Neural cell (in vitro differentiated cells): Measurements from ENCODE around the gene NKD1. TPM values are rescaled to one million over a fixed set of nuclear protein-coding genes. Genes with fewer than 3 reads are reported as not detected.

Source experiments
- H2AFZ ChIP-seq: fragments of 200-600, 300-800 bp; sonication (generic), shearing (Covaris generic); 2 replicates; pipeline ENCODE4 v1.6.0; 2014; ENCODE audit warnings: low read depth, mild to moderate bottlenecking, antibody characterized with exemption, low read length, moderate library complexity
- H3F3A ChIP-seq: fragments of 200-600 bp; shearing (Covaris generic); 2 replicates; pipeline ENCODE4 v1.6.1; 2016; ENCODE audit warnings: mild to moderate bottlenecking, moderate library complexity, mixed read lengths, antibody characterized with exemption, low read length; ENCODE audit not compliant: insufficient read depth, poor library complexity, severe bottlenecking
- H3K27ac ChIP-seq: fragments of 200-600, 300-800 bp; sonication (generic), shearing (Covaris generic); 2 replicates; pipeline ENCODE4 v1.5.1; 2014; ENCODE audit warnings: mild to moderate bottlenecking, low read length, moderate library complexity
- H3K27me3 ChIP-seq: fragments of 300-800, 200-600 bp; sonication (generic), shearing (Covaris generic); 2 replicates; pipeline ENCODE4 v1.6.0; 2014; ENCODE audit warnings: mild to moderate bottlenecking, low read depth, low read length, moderate library complexity; ENCODE audit not compliant: insufficient read depth
- H3K36me3 ChIP-seq: fragments of 300-800, 200-600 bp; sonication (generic), shearing (Covaris generic); 2 replicates; pipeline ENCODE4 v1.5.1; 2014; ENCODE audit warnings: mild to moderate bottlenecking, antibody characterized with exemption, low read length, moderate library complexity; ENCODE audit not compliant: insufficient read depth
- H3K4me2 ChIP-seq: fragments of 300-800, 200-600 bp; sonication (generic), shearing (Covaris generic); 2 replicates; pipeline ENCODE4 v1.6.0; 2014; ENCODE audit warnings: mild to moderate bottlenecking, low read length
- H3K4me3 ChIP-seq: fragments of 300-800, 200-600 bp; sonication (generic), shearing (Covaris generic); 2 replicates; pipeline ENCODE4 v1.5.1; 2014; ENCODE audit warnings: mild to moderate bottlenecking, low read length, moderate library complexity
- H3K79me2 ChIP-seq: fragments of 200-600 bp; shearing (Covaris generic); replicated peaks from 2 replicates; pipeline ENCODE4 v1.6.0; 2014; ENCODE audit warnings: mild to moderate bottlenecking, low read length, moderate library complexity; ENCODE audit not compliant: insufficient read depth
- H3K9ac ChIP-seq: fragments of 300-800, 200-600 bp; sonication (generic), shearing (Covaris generic); 2 replicates; pipeline ENCODE4 v1.6.1; 2016; ENCODE audit warnings: mild to moderate bottlenecking, low read length, mixed read lengths
- H3K9me2 ChIP-seq: fragments of 200-600 bp; shearing (Covaris generic); 2 replicates; pipeline ENCODE4 v1.6.1; 2016; ENCODE audit warnings: mild to moderate bottlenecking, low read length, mixed read lengths; ENCODE audit not compliant: insufficient read depth
- H3K9me3 ChIP-seq: fragments of 200-600, 300-800 bp; sonication (generic), shearing (Covaris generic); 2 replicates; pipeline ENCODE4 v1.6.1; 2016; ENCODE audit warnings: mild to moderate bottlenecking, mixed run types, low read length, moderate library complexity, mixed read lengths
- H4K20me1 ChIP-seq: fragments of 200-600 bp; shearing (Covaris generic); 2 replicates; pipeline ENCODE4 v1.6.1; 2016; ENCODE audit warnings: mild to moderate bottlenecking, mixed run types; ENCODE audit not compliant: insufficient read depth
- CTCF ChIP-seq: fragments of 450-650 bp; IDR thresholded peaks from 2 replicates; pipeline ENCODE4 v1.5.1; 2014; ENCODE audit warnings: antibody characterized with exemption, mild to moderate bottlenecking, moderate library complexity; ENCODE audit not compliant: poor library complexity, severe bottlenecking
- EP300 ChIP-seq: fragments of 450-650 bp; conservative IDR thresholded peaks from 2 replicates; pipeline ENCODE4 v1.6.1; 2014; ENCODE audit warnings: antibody characterized with exemption, mild to moderate bottlenecking, moderate library complexity; ENCODE audit not compliant: poor library complexity, severe bottlenecking
- EZH2 ChIP-seq: fragments of 200-600, 300-800 bp; shearing (Covaris generic), sonication (generic); IDR thresholded peaks from 2 replicates; pipeline ENCODE4 v1.6.1; 2014; ENCODE audit warnings: antibody characterized with exemption, low read length, borderline replicate concordance, mild to moderate bottlenecking; ENCODE audit not compliant: insufficient read depth, poor library complexity, severe bottlenecking
- MXI1 ChIP-seq: fragments of 450-650 bp; conservative IDR thresholded peaks from 2 replicates; pipeline ENCODE4 v1.6.1; 2014; ENCODE audit warnings: antibody characterized with exemption, mild to moderate bottlenecking; ENCODE audit not compliant: poor library complexity, severe bottlenecking
- POLR2AphosphoS5 ChIP-seq: IDR thresholded peaks from 2 replicates; pipeline ENCODE4 v1.6.1; 2012
- RAD21 ChIP-seq: fragments of 450-650 bp; conservative IDR thresholded peaks from 2 replicates; pipeline ENCODE4 v1.6.1; 2014; ENCODE audit warnings: antibody characterized with exemption, mild to moderate bottlenecking, moderate library complexity
- REST ChIP-seq: IDR thresholded peaks from 2 replicates; pipeline ENCODE4 v1.6.1; 2012; ENCODE audit warnings: borderline replicate concordance
- SMC3 ChIP-seq: fragments of 450-650 bp; conservative IDR thresholded peaks from 2 replicates; pipeline ENCODE4 v1.6.1; 2014; ENCODE audit warnings: antibody characterized with exemption, mild to moderate bottlenecking, moderate library complexity; ENCODE audit not compliant: poor library complexity
- TAF1 ChIP-seq: IDR thresholded peaks from 2 replicates; pipeline ENCODE4 v1.6.1; 2012; ENCODE audit warnings: low read depth
- polyA plus RNA-seq: library from polyadenylated mRNA; depleted of rRNA; stranded (reverse); fragments of >200 nt; gene quantifications from 2 replicates; pipeline ENCODE4 v1.2.3, GENCODE V29; 2014

The NKD1 gene
- polyA plus RNA-seq, 1 donor from 2014 or later, result 1.1 TPM

- no peak overlapping the region for H3K27ac ChIP-seq
- no peaks in the 10 kb centered on the region for H3F3A ChIP-seq
- TF ChIP-seq REST (no peak), POLR2AphosphoS5 (no peak), EP300 (no peak), TAF1 (no peak), SMC3 (no peak), EZH2 (no peak), CTCF (no peak), MXI1 (no peak), RAD21 (no peak)
- no peak overlapping the region for H3K4me3 ChIP-seq
- no peak overlapping the region for H3K9ac ChIP-seq
- no peaks in the 10 kb centered on the region for H3K36me3 ChIP-seq
- H3K9me2 ChIP-seq, result no peaks in the 10 kb centered on the region
- H2AFZ ChIP-seq, result no peak overlapping the region
- no peaks in the 10 kb centered on the region for H4K20me1 ChIP-seq
- H3K79me2 ChIP-seq, result no peaks in the 10 kb centered on the region
- H3K9me3 ChIP-seq, result no peaks in the 10 kb centered on the region
- no peak overlapping the region for H3K4me2 ChIP-seq
- no peaks in the 10 kb centered on the region for H3K27me3 ChIP-seq
These were observed 14.9 kb upstream of the NKD1 start for GRCh38 chr16:50533317-50533716.

- H4K20me1 ChIP-seq, result no peaks in the 10 kb centered on the region
- H3K9me3 ChIP-seq, result no peaks in the 10 kb centered on the region
- no peak overlapping the region for H3K9ac ChIP-seq
- no peaks in the 10 kb centered on the region for H3K27me3 ChIP-seq
- no peak overlapping the region for H3K27ac ChIP-seq
- no peaks in the 10 kb centered on the region for H3K79me2 ChIP-seq
- no peak for TF ChIP-seq EP300
- TF ChIP-seq REST, result no peak
- TF ChIP-seq SMC3, result no peak
- no peak for TF ChIP-seq EZH2
- no peak for TF ChIP-seq MXI1
- TF ChIP-seq CTCF, result no peak
- TF ChIP-seq TAF1, result no peak
- TF ChIP-seq RAD21, result no peak
- TF ChIP-seq POLR2AphosphoS5, result no peak
- H3K4me2 ChIP-seq, result no peak overlapping the region
- H3K9me2 ChIP-seq, result no peaks in the 10 kb centered on the region
- no peaks in the 10 kb centered on the region for H3F3A ChIP-seq
- no peak overlapping the region for H2AFZ ChIP-seq
- no peaks in the 10 kb centered on the region for H3K36me3 ChIP-seq
- H3K4me3 ChIP-seq, result no peak overlapping the region
These were observed 14.1 kb upstream of the NKD1 start for GRCh38 chr16:50534091-50534490.
